Effector memory CD8-positive, alpha-beta T cell (primary cell): ENCODE measurements around the gene POM121C.
A peak's percentile ranks its signal among the peaks of the same experiment; 100 is the strongest.
"Not testable (repeated sequence)": the region's sequence is repeated elsewhere in the genome, so short reads cannot be mapped to it uniquely, and the experiment has no call there.

ENCODE experiments used
- ATAC-seq: fragments of 150-1000 bp; cut with Tn5 transposase; replicated peaks from 2 replicates; pipeline ENCODE4 v1.10.0; 2021; ENCODE audit warnings: mild to moderate bottlenecking, moderate library complexity
- DNase-seq, 3 experiments: peaks; one replicate each; pipeline ENCODE4 v3.0.0; 2021
- H3K27ac Mint-ChIP-seq, 2 donors: one replicate each; pipeline ENCODE4 v1.8.0; 2022; ENCODE audit warnings: mild to moderate bottlenecking in 2 of 2, mixed read lengths in 2 of 2, moderate library complexity in 2 of 2
- H3K27me3 Mint-ChIP-seq, 2 donors: one replicate each; pipeline ENCODE4 v1.8.0; 2022; ENCODE audit warnings: mixed read lengths in 2 of 2
- H3K36me3 Mint-ChIP-seq: one replicate; pipeline ENCODE4 v1.8.0; 2022; ENCODE audit warnings: mild to moderate bottlenecking, moderate library complexity, mixed read lengths; ENCODE audit not compliant: insufficient read depth
- H3K4me1 Mint-ChIP-seq, 2 donors: one replicate each; pipeline ENCODE4 v1.8.0; 2022; ENCODE audit warnings: low read depth in 2 of 2, mixed read lengths in 2 of 2
- H3K4me3 Mint-ChIP-seq, 2 donors: one replicate each; pipeline ENCODE4 v1.8.0; 2022; ENCODE audit warnings: mild to moderate bottlenecking in 2 of 2, mixed read lengths in 2 of 2, moderate library complexity in 2 of 2
- H3K9me3 Mint-ChIP-seq, 2 donors: one replicate each; pipeline ENCODE4 v1.8.0; 2022; ENCODE audit warnings: mixed read lengths in 2 of 2

The POM121C gene

DNA sequence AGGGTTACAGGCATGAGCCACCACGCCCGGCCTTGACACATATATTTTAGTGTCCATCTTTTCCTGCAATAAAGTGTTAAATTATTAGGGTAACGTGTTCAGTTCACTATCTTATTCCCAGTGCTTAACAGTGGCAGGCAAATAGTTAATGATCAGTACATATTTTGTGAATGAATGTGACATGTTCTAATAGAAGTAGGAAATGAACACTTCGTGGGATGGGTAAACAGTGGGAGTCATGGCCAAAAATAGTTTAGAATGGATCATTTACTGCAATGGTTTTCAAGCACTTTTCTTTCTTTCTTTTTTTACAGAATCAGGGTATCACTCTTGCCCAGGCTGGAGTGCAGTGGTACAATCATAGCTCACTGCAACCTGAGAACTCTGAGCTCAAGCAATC, 15.9 kb downstream of the POM121C start:
- H3K9me3 Mint-ChIP-seq, H3K4me3 Mint-ChIP-seq, DNase-seq, H3K4me1 Mint-ChIP-seq, H3K27ac Mint-ChIP-seq, H3K27me3 Mint-ChIP-seq, ATAC-seq: not testable (repeated sequence)
- peaks cover 55% of the 10 kb centered on the region for H3K36me3 Mint-ChIP-seq

DNA sequence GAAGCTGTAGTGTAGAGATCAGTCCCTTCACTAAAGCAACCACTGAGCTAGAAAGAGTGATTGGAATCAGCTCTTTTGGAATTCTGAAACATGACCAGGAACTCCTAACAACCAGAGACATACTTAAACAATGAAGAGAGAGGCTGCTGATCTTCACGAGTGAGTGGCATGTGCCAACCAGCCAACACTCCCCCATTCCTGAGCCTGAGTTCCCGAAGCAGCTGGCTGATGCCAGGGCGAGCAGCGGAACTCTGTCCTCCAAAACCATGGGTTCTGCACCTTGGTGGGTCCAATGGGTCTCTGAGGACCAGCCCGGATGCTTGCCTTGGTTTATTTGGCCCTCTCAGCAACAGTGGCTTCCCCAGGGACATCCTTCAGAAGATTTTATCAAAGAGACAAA, 25.6 kb downstream of the POM121C start:
- H3K4me3 Mint-ChIP-seq, H3K9me3 Mint-ChIP-seq, H3K4me1 Mint-ChIP-seq, H3K27me3 Mint-ChIP-seq, ATAC-seq, H3K36me3 Mint-ChIP-seq, DNase-seq: not testable (repeated sequence)
- peak overlapping the region; percentile 61 to 87 for H3K27ac Mint-ChIP-seq

DNA sequence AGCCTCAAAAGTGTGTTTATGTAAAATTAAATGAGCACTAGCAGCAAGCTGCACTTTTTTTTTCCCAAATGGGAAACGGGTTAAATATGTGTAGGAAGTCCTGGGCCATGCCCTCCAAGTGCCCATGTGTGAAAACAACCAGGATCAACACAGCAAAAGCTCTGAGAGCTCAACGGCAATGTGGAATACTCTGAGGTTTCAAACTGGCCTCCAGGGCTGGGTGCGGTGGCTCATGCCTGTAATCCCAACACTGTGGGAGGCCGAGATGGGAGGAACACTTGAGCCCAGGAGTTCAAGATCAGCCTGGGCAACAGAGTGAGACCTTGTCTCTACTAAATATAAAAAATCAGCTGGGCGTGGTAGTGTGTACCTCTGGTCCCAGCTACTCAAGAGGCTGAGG, 28.1 kb downstream of the POM121C start:
- not testable (repeated sequence) for H3K4me1 Mint-ChIP-seq, H3K9me3 Mint-ChIP-seq, DNase-seq, ATAC-seq, H3K27me3 Mint-ChIP-seq, H3K27ac Mint-ChIP-seq, H3K4me3 Mint-ChIP-seq, H3K36me3 Mint-ChIP-seq

- H3K9me3 Mint-ChIP-seq, H3K27ac Mint-ChIP-seq, DNase-seq, H3K4me1 Mint-ChIP-seq, H3K27me3 Mint-ChIP-seq, ATAC-seq, H3K36me3 Mint-ChIP-seq, H3K4me3 Mint-ChIP-seq: not testable (repeated sequence)
Observed at GRCh38 chr7:75456403-75456802, 29.7 kb downstream of the POM121C start.

DNA sequence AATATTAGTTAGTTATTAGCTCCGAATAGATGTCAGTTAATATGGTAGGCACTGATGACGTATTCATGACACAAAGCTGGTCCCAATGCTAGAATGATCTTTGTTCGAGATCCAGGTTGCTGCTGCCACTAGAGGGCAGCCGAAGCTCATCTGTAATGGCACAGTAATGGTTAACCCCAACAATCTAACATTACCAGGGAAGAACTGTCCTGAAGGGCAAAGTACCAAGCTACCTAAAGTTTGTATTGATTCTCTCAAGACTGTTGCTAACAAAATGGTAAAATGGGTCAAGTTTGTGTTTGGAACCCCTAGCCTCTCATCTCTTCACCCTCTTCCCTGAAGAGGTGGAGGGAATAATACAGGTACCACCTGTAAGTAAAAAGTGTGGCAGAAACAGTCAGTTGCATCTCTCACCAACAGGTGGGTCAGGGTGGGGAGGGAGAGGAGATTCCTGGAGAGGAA, 33.6 kb downstream of the POM121C start:
- not testable (repeated sequence) for H3K4me3 Mint-ChIP-seq, H3K36me3 Mint-ChIP-seq, H3K4me1 Mint-ChIP-seq, H3K27me3 Mint-ChIP-seq, H3K9me3 Mint-ChIP-seq, H3K27ac Mint-ChIP-seq, DNase-seq
- peak; percentile 83 for ATAC-seq

GRCh38 chr7:75449946-75450345, 36.2 kb downstream of the POM121C start:
- not testable (repeated sequence) for DNase-seq, H3K36me3 Mint-ChIP-seq, ATAC-seq, H3K27me3 Mint-ChIP-seq, H3K4me3 Mint-ChIP-seq, H3K9me3 Mint-ChIP-seq, H3K27ac Mint-ChIP-seq, H3K4me1 Mint-ChIP-seq

DNA sequence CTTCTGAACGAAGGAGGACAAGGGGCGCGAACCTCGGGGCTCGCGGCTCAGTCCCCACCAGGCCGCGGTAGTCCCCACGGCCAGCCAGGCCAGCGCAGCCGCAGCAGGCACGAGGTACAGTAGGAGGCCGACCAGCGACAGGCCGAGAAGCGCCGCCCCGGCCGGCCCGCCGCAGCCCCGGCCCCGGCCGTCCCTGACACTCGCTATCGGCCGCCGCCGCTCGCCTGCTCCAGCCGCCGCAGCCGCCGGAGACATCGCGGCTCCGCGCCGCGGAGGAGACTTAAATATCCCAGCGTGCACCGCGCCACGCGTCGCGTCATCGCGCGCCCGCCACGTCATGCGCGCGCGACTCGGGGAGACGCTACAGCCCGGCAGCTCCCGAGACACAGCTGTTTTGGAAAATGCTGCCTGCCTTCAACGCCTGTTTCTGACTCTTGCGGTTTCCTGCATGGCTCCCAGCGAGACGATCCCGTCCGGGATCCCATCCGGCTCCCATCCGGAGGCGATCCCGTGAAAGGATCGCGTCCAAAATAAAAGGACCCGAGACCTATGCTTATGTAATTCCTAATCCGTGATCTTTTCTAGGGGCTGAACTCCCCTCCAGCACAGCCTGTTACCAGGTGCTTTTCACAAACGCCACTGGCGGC, 43.5 kb downstream of the POM121C start:
- not testable (repeated sequence) for H3K27me3 Mint-ChIP-seq, H3K9me3 Mint-ChIP-seq, H3K4me1 Mint-ChIP-seq
- H3K27ac Mint-ChIP-seq: peak overlapping the region; percentile 90 to 93
- H3K4me3 Mint-ChIP-seq: peak overlapping the region; percentile 85 to 86
- peak; percentile 97 for ATAC-seq
- peak in 2 of 3 experiments; percentile 7 to 44 for DNase-seq
- H3K36me3 Mint-ChIP-seq: peaks cover 40% of the 10 kb centered on the region

DNA sequence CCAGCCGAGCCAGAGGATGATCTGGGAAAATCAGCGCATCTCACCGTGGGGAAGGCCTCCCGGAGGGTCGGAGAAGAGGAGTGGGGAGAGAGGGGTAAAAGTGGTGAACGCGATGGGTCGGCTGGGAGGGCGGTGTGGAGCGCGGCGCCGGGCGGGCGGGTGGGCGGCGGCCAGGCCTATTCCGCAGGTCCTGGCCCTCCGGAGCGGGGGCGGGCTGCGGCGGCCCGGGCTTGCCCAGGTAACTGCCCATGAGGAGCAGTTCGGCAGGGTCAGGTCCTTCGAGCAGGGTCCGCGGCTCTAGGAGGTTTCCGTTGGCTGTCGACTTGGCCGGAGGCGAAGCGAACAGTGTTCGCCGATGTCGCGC, 44.0 kb downstream of the POM121C start:
- not testable (repeated sequence) for H3K9me3 Mint-ChIP-seq, H3K27me3 Mint-ChIP-seq, H3K4me1 Mint-ChIP-seq, DNase-seq
- Mint-ChIP-seq H3K27ac (peak overlapping the region; percentile 68 to 92), H3K4me3 (peak overlapping the region; percentile 81 to 82), H3K36me3 (peaks cover 42% of the 10 kb centered on the region)
- ATAC-seq: peak; percentile 37

- H3K36me3 Mint-ChIP-seq: peaks cover 73% of the 10 kb centered on the region
- H3K9me3 Mint-ChIP-seq, H3K27me3 Mint-ChIP-seq, H3K4me3 Mint-ChIP-seq, ATAC-seq, DNase-seq: not testable (repeated sequence)
- peak overlapping the region in 1 of 2 donors; percentile 56 for H3K27ac Mint-ChIP-seq
- H3K4me1 Mint-ChIP-seq: peaks cover 13 to 15% of the 10 kb centered on the region in 2 donors
Observed at GRCh38 chr7:75439000-75439399, 47.1 kb downstream of the POM121C start.

DNA sequence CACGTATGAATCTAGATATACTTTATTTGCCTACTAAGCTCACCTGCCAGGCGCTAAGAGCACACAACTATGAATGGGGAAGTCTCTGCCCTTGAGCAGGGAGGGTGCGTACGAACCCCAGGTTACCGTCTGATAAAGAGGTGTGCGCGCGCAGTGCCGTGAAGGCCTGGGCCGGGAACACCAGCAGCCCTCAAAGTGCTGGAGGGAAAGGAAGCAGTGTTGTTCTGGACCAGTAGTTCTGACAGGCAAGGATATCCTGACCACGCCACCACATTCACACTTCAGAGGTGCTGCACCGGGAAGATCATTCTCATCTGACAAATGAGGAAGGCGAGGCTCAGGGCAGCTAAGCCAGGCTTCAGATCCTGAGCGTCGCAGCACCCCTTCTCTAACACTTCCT, 62.6 kb downstream of the POM121C start:
- Mint-ChIP-seq H3K4me1 (peaks cover 11 to 16% of the 10 kb centered on the region in 2 donors), H3K27ac (peak overlapping the region in 1 of 2 donors; percentile 29), H3K36me3 (peaks cover 38% of the 10 kb centered on the region)
- not testable (repeated sequence) for DNase-seq, H3K27me3 Mint-ChIP-seq, H3K4me3 Mint-ChIP-seq, H3K9me3 Mint-ChIP-seq, ATAC-seq

DNA sequence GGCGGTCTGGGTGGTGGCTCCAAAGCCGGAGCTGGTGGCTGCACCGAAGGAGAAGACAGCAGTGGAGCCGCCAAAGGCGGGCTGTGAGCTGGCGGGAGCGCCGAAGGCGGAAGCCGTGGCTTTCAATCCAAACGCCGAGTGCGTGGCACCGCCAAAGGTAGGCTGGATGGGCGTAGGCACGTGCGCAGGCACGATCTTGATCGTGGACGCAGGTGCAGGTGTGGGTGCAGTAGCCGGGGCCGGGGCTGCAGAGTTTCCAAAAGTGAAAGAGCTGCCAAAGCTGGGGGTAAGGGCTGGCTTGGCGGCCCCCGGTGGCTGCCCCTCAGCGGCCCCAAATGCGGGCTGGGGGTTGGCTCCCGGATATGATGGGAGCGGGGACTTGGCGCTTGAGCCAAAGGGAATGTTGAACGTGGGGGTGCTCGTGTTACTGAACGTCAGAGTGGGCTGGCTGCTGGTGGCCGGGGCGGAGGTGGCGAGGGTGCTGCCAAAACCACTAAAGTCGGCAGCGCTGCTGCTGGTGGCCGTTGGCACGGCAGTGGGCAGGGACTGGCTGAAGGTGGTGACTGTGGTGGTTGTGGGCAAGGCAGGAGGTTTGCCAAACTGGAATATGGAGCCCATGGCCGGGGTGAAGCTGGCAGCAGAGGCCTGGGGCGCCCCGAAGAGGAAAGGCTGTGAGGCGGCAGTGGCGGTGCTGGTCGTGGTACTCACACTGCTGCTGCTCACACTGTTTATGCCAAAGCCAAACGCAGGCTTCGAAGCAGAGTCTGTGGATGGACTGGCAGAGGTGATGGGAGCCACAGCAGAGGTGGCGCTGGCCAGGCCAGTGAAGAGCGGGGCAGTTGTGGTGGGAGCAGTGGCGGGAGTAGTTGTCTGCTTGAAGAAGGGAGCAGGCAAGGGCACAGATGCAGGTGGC, 64.0 kb downstream of the POM121C start:
- H3K4me1 Mint-ChIP-seq, H3K27ac Mint-ChIP-seq: not testable (repeated sequence)
- ATAC-seq: peak; percentile 15

GRCh38 chr7:75420152-75420551, 65.9 kb downstream of the POM121C start:
- Mint-ChIP-seq H3K27ac (peak overlapping the region in 1 of 2 donors; percentile 58), H3K36me3 (peaks cover 49% of the 10 kb centered on the region)
- not testable (repeated sequence) for DNase-seq, H3K4me3 Mint-ChIP-seq, H3K9me3 Mint-ChIP-seq, ATAC-seq, H3K4me1 Mint-ChIP-seq, H3K27me3 Mint-ChIP-seq

More for the DNA sequence above, 64.0 kb downstream of the POM121C start:
- H3K27me3 Mint-ChIP-seq, DNase-seq, H3K4me3 Mint-ChIP-seq, H3K9me3 Mint-ChIP-seq: not testable (repeated sequence)
- peaks cover 37% of the 10 kb centered on the region for H3K36me3 Mint-ChIP-seq

- not testable (repeated sequence) for DNase-seq, ATAC-seq, H3K27me3 Mint-ChIP-seq, H3K4me1 Mint-ChIP-seq, H3K9me3 Mint-ChIP-seq, H3K4me3 Mint-ChIP-seq
- Mint-ChIP-seq H3K36me3 (peaks cover 52% of the 10 kb centered on the region), H3K27ac (peak overlapping the region in 1 of 2 donors; percentile 58)
Observed at GRCh38 chr7:75419693-75420092, 66.4 kb downstream of the POM121C start.

- H3K27me3 Mint-ChIP-seq, H3K4me1 Mint-ChIP-seq, H3K4me3 Mint-ChIP-seq, ATAC-seq, H3K27ac Mint-ChIP-seq, DNase-seq, H3K9me3 Mint-ChIP-seq: not testable (repeated sequence)
- peaks cover 49% of the 10 kb centered on the region for H3K36me3 Mint-ChIP-seq
Observed at GRCh38 chr7:75419210-75419609, 66.9 kb downstream of the POM121C start.
